ENCODE data around the gene IL13RA2.

GRCh38 chrX:115023811-115024210 is 6.4 kb upstream of the IL13RA2 start:
- TF ChIP-seq EP300 (IDR thresholded peaks at IDR 0.05) (no peak), CTCF (IDR thresholded peaks at IDR 0.05) (no peak)
